ENCODE measurements around the gene ENGASE.

The ENGASE gene

GRCh38 chr17:79045001-79045729, 29.5 kb upstream of the ENGASE start:
- H3K4me1 Mint-ChIP-seq = peaks cover 32% of the 10 kb centered on the region
- TF ChIP-seq CTCF (IDR thresholded peaks at IDR 0.05) = no peak
- H3K27me3 Mint-ChIP-seq (ENCODE audit: low read depth, poor library complexity) = peaks cover 21% of the 10 kb centered on the region
- no peak overlapping the region for H3K27ac Mint-ChIP-seq
- no peak overlapping the region for H3K4me3 Mint-ChIP-seq
- H3K36me3 Mint-ChIP-seq (ENCODE audit: low read depth) = no peaks in the 10 kb centered on the region
- DNase-seq = no peak
- H3K9me3 Mint-ChIP-seq = no peaks in the 10 kb centered on the region

DNA sequence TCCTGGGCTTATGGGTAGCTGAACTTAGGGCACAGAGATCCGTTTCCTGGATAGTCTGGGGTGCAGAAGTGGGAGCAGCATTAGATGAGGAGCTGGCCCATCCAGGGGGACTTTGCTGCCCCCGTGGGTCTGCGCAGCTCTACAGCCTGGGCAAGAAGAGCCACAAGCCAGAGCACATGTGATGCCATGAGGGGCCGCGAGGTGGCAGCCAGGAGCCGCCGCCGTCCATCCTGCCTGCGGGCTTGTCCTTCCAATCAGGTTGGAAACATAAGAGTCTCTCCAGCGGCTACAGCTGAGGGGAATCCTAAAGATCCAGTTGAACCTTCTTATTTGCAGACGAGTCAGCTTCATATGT, 28.8 kb upstream of the ENGASE start:
- peaks cover 22% of the 10 kb centered on the region for H3K27me3 Mint-ChIP-seq (ENCODE audit: low read depth, poor library complexity)
- DNase-seq = peak; percentile 86
- no peak overlapping the region for H3K4me3 Mint-ChIP-seq
- peaks cover 32% of the 10 kb centered on the region for H3K4me1 Mint-ChIP-seq
- no peaks in the 10 kb centered on the region for H3K36me3 Mint-ChIP-seq (ENCODE audit: low read depth)
- peak overlapping the region; percentile 30 for H3K27ac Mint-ChIP-seq
- H3K9me3 Mint-ChIP-seq = no peaks in the 10 kb centered on the region
- TF ChIP-seq CTCF (IDR thresholded peaks at IDR 0.05) = peak; percentile 95

DNA sequence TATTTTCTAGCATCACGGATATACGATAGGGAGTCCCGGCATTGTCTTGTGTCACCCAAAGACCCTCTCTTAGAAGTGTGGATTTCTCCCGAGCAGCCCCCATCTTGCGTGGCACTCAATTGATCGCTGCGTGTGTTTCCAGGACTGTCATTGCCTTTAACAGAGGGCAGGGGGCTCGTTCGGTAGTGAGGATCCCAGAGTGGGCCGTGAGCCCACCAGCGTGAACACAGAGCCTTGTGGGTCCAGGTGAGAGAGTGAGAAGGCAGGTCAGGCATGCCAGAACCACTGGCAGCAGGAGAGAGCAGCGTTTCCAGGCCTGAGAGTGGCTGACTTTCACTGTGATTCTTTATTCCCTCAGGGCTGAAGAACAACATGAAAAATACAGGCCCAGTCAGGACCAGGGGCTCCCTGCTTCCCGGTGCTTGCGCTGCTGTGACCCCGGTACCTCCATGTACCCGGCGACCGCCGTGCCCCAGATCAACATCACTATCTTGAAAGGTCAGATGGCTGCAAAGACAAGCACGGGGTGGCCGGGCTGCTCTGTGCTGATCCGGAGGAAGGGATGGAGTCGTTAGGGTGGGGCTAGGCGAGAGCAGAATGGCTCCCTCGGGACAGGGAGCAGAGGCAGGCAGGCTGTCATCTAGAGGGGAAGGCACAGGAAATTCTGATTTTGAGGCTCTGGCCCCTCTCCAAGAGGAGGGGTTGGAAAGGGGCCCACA, 28.3 kb upstream of the ENGASE start:
- H3K4me1 Mint-ChIP-seq = peaks cover 32% of the 10 kb centered on the region
- peaks cover 23% of the 10 kb centered on the region for H3K27me3 Mint-ChIP-seq (ENCODE audit: low read depth, poor library complexity)
- H3K36me3 Mint-ChIP-seq (ENCODE audit: low read depth) = no peaks in the 10 kb centered on the region
- TF ChIP-seq CTCF (IDR thresholded peaks at IDR 0.05) = no peak
- H3K27ac Mint-ChIP-seq = peak overlapping the region; percentile 30
- peak overlapping the region; percentile 8 for H3K4me3 Mint-ChIP-seq
- no peak for DNase-seq
- H3K9me3 Mint-ChIP-seq = peaks cover 3% of the 10 kb centered on the region

DNA sequence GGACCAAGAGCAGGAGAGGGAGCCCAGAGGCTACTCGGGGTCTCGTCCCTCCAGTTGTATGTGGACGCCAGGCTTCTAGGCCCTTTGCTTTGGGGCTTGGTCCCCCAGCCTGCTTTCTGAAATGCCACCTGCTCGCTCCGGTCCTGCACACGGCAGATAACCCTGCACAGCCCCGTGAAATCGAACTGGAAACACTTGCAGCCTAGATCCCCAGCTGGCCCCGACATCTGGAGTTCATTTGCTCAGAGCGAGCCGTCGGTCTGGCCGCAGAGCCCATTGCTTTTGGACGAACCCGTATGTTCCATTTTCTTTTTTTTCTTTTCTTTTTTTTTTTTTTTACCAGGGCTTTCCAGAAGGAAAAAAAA, 27.7 kb upstream of the ENGASE start:
- Mint-ChIP-seq H3K4me3 (no peak overlapping the region), H3K4me1 (peaks cover 32% of the 10 kb centered on the region), H3K27ac (no peak overlapping the region), H3K27me3 (ENCODE audit: low read depth, poor library complexity) (peaks cover 23% of the 10 kb centered on the region), H3K36me3 (ENCODE audit: low read depth) (no peaks in the 10 kb centered on the region), H3K9me3 (peaks cover 7% of the 10 kb centered on the region)
- no peak for DNase-seq
- no peak for TF ChIP-seq CTCF (IDR thresholded peaks at IDR 0.05)

DNA sequence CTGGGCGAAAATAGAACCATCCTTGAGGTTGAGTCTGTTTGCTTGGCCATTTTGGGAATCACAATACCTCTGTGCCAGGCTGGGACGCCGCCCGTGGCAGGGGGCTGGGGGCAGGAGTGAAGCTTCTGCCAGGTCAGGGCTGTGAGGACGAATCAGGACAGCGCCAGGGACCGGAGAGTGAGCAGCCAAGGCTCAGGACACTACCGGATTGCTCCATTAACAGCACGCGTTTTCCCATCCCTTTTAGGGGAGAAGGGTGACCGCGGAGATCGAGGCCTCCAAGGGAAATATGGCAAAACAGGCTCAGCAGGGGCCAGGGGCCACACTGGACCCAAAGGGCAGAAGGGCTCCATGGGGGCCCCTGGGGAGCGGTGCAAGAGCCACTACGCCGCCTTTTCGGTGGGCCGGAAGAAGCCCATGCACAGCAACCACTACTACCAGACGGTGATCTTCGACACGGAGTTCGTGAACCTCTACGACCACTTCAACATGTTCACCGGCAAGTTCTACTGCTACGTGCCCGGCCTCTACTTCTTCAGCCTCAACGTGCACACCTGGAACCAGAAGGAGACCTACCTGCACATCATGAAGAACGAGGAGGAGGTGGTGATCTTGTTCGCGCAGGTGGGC, 27.2 kb upstream of the ENGASE start:
- H3K4me1 Mint-ChIP-seq = peaks cover 32% of the 10 kb centered on the region
- H3K4me3 Mint-ChIP-seq = no peak overlapping the region
- no peak for TF ChIP-seq CTCF (IDR thresholded peaks at IDR 0.05)
- peaks cover 23% of the 10 kb centered on the region for H3K27me3 Mint-ChIP-seq (ENCODE audit: low read depth, poor library complexity)
- no peak for DNase-seq
- no peak overlapping the region for H3K27ac Mint-ChIP-seq
- peaks cover 12% of the 10 kb centered on the region for H3K9me3 Mint-ChIP-seq
- H3K36me3 Mint-ChIP-seq (ENCODE audit: low read depth) = no peaks in the 10 kb centered on the region
